ENCODE data around the gene MFAP5. TPM values are rescaled to one million over a fixed set of nuclear protein-coding genes. Genes with fewer than 3 reads are reported as not detected.

Gene MFAP5
- total RNA-seq, 1 experiment from 2014 or later = 0.42 TPM

DNA sequence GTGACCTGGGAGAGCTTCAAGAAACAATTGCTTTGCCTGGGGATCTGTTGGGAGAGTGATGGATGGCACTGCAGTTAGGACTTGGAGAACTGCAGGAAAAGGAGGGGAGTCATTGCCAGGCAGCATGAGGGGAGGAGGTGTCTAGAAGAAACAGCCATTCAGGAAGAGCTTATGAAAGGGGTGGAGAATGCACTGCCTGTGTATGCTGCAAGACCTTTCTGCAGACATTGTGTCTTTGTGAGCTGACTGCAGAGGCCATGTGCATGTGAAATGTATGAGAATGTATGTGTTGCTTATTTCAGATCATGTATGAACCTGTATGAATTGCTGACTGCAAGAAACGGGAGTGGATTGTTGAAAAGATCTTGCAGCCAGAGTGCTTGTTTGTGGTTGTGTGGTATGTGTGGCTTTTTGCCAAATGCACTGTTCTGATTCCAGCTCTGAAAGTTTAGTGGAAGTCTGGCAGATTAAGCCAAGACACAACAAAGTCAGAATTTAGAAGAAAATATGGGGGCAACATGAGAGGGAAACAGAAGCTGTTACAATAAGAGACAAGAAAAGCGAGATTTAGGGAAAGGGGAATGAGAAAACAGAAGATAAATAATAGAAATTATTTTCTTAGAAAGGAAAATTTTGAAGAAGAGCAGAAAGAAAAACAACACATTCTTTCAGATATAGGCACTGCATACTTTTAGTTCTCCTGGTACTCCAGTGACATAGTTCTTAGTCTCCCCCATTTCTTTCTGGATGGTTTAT lies 25.4 kb upstream of the MFAP5 start:
- Histone ChIP-seq H3K27me3 (ENCODE audit: control insufficient read depth, insufficient read depth, low read length) (no peaks in the 10 kb centered on the region), H3K4me3 (ENCODE audit: insufficient read depth, low read depth, low read length) (no peak overlapping the region), H3K36me3 (replicated peaks; ENCODE audit: control insufficient read depth, insufficient read depth, low read length) (no peaks in the 10 kb centered on the region)
- DNase-seq = peak; percentile 69

DNA sequence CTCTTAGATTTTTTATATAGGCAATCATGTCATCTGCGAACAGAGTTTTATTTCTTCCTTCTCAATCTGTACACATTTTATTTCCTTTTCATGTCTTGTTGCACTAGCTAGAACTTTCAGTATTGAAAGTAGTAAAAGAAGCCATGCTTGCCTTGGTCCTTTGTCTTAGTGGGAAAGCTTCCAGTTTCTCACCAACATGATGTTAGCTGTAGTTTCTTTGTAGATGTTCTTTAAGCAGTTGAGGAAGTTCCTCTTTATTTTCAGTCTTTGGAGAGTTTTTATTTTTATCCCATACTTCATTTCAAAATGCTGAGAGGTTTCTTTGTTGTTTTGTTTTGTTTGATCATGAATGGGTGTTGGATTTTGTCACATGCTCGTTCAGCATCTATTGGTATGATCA lies 22.4 kb upstream of the MFAP5 start:
- no peaks in the 10 kb centered on the region for H3K27me3 ChIP-seq (ENCODE audit: control insufficient read depth, insufficient read depth, low read length)
- no peak overlapping the region for H3K4me3 ChIP-seq (ENCODE audit: insufficient read depth, low read depth, low read length)
- no peaks in the 10 kb centered on the region for H3K36me3 ChIP-seq (replicated peaks; ENCODE audit: control insufficient read depth, insufficient read depth, low read length)
- DNase-seq = no peak

DNA sequence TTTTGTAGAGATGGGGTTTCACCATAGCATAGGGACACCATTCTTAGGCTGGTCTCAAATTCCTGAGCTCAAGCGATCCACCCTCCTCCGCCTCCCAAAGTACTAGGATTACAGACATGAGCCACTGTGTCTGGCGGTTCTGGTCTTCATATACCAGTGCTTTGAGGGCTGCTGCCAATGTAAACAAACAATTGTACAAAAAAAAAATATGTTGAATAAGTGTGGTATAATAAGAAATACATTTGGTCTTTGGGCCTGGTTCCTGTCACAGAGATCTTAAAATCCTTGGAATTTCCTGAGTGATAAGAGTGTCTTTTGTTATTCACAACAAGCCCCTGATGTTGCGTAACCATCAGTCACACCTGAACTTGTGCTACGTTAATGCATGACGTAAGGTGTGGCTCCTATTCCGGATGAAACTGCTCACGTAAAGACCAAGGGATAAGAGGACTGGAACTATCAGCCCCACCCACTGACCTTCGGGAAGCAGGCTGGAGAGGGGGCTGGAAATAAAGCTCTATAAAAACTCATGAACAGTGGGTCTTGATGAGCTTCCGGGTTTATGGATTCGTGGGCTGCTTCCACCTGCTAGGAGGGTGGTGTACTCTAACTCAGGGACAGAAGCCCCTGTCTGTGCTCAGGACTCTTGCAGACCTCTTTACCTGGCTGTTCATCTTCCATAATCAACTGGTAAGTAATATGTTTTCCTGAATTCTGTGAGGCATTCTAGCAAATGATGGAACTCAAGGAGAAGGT lies 18.7 kb upstream of the MFAP5 start:
- peak; percentile 52 for DNase-seq
- Histone ChIP-seq H3K27me3 (ENCODE audit: control insufficient read depth, insufficient read depth, low read length) (no peaks in the 10 kb centered on the region), H3K36me3 (replicated peaks; ENCODE audit: control insufficient read depth, insufficient read depth, low read length) (no peaks in the 10 kb centered on the region), H3K4me3 (ENCODE audit: insufficient read depth, low read depth, low read length) (no peak overlapping the region)

DNA sequence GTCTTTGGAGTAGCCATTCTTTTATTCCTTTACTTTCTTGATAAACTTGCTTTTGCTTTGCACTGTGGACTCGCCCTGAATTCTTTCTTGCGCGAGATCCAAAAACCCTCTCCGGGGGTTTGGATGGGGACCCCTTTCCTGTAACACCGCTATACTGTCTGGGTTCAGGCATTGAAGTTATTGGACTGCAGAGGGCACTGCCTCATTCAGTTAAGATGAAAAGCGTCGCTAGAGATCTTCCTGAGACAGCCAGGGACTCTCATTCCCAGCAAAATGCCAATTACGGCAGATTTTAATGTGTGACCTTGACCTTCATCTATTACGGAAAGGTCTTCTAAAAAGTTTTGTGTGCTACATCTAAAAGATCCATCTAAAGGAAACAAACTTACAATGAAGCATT lies 17.9 kb upstream of the MFAP5 start:
- Histone ChIP-seq H3K36me3 (replicated peaks; ENCODE audit: control insufficient read depth, insufficient read depth, low read length) (no peaks in the 10 kb centered on the region), H3K27me3 (ENCODE audit: control insufficient read depth, insufficient read depth, low read length) (no peaks in the 10 kb centered on the region), H3K4me3 (ENCODE audit: insufficient read depth, low read depth, low read length) (no peak overlapping the region)
- DNase-seq = peak; percentile 60

DNA sequence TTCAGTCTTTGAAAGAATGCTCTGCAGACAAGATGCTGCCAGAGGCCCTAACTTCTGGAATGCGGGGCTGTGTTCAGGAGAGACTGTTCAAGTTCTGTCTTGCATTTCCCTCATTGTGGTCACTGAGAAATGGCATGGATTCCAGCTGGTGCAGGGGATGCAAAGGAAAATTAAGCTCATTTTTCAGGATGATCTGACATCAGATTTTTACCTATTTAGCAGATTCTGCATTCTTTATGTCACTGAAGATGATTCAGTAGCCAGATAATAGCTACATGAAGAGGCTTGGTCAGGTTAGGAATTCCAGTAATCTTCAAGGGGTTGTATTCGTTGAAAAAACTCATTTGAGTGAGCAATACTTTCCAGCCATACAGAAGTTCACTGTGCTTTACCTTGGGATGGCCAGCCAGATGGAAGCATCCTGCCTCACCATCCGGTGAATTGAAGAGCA lies 16.1 kb upstream of the MFAP5 start:
- no peaks in the 10 kb centered on the region for H3K27me3 ChIP-seq (ENCODE audit: control insufficient read depth, insufficient read depth, low read length)
- no peak for DNase-seq
- H3K36me3 ChIP-seq (replicated peaks; ENCODE audit: control insufficient read depth, insufficient read depth, low read length) = no peaks in the 10 kb centered on the region
- H3K4me3 ChIP-seq (ENCODE audit: insufficient read depth, low read depth, low read length) = no peak overlapping the region

DNA sequence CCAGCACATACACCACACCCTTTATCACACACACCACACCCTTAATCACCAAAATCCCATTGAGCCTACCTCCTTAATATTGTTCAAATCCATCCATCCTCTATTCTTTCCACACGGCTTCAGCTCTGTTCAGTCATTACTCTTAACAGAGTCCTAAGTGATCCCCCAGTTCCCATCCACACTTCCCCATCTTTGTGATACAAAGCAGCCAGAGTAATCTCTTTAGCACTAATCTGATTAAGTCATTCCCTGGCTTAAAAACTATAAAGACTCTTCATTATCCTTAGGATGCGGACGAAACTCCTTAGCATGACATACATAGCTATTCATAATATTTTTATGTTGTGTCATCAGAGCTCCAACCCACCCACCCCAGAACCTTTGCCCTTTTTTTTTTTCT lies 14.7 kb upstream of the MFAP5 start:
- Histone ChIP-seq H3K4me3 (ENCODE audit: insufficient read depth, low read depth, low read length) (no peak overlapping the region), H3K27me3 (ENCODE audit: control insufficient read depth, insufficient read depth, low read length) (no peaks in the 10 kb centered on the region), H3K36me3 (replicated peaks; ENCODE audit: control insufficient read depth, insufficient read depth, low read length) (no peaks in the 10 kb centered on the region)
- no peak for DNase-seq

DNA sequence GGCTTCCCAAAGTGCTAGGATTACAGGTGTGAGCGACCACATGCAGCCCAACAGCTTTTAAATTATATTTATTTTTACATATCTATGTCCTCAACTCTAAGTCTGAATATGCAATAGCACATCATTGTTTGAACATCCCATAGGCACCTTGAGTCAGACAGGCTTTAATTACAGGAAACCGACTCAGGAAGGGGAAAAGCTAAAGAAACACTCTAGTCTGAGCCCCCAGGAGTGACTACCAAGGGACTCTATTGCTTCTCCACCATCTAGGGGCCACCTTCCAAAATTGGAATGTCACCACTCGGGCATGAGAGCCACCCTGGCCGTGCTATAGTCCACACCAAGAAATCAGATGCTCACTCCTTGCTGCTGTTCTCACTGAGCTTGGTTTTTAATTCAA lies 14.0 kb upstream of the MFAP5 start:
- Histone ChIP-seq H3K4me3 (ENCODE audit: insufficient read depth, low read depth, low read length) (no peak overlapping the region), H3K36me3 (replicated peaks; ENCODE audit: control insufficient read depth, insufficient read depth, low read length) (no peaks in the 10 kb centered on the region), H3K27me3 (ENCODE audit: control insufficient read depth, insufficient read depth, low read length) (no peaks in the 10 kb centered on the region)
- DNase-seq = peak; percentile 18

DNA sequence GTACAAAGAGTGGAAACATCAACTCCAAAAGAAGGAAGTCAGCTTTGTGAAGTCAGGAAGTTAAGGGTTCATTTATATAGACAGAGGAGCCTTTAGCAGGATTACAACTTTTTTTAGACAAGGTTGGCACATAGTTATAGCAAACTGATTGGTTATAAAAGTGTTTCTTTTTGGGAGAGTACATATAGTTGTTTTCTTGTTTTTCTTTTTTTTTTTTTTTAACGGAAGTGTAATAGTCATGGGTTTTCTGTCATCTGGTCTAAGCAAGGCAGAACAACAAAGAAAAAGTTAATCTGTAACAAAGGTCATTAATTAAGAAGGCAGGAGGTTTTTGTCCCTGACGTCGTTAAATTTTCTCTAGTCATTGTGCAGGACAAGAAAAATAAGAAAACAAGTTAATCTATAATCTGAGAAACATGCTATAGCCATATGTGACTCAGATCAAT lies 13.0 kb upstream of the MFAP5 start:
- Histone ChIP-seq H3K27me3 (ENCODE audit: control insufficient read depth, insufficient read depth, low read length) (no peaks in the 10 kb centered on the region), H3K4me3 (ENCODE audit: insufficient read depth, low read depth, low read length) (no peak overlapping the region), H3K36me3 (replicated peaks; ENCODE audit: control insufficient read depth, insufficient read depth, low read length) (no peaks in the 10 kb centered on the region)
- no peak for DNase-seq

DNA sequence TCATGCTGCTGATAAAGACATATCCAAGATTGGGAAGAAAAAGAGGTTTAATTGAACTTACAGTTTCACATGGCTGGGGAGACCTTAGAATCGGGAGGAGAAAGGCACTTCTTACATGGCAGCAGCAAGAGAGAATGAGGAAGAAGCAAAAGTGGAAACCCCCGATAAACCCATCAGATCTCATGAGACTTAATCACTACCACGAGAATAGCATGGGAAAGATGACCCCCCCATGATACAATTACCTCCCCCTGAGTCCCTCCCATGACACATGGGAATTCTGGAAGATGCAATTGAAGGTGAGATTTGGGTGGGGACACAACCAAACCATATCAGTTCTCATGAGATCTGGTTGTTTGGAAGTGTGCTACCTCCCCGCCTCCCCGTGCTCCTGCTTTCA lies 9.8 kb upstream of the MFAP5 start:
- no peak for DNase-seq
- no peak overlapping the region for H3K4me3 ChIP-seq (ENCODE audit: insufficient read depth, low read depth, low read length)
- no peaks in the 10 kb centered on the region for H3K27me3 ChIP-seq (ENCODE audit: control insufficient read depth, insufficient read depth, low read length)
- no peaks in the 10 kb centered on the region for H3K36me3 ChIP-seq (replicated peaks; ENCODE audit: control insufficient read depth, insufficient read depth, low read length)

DNA sequence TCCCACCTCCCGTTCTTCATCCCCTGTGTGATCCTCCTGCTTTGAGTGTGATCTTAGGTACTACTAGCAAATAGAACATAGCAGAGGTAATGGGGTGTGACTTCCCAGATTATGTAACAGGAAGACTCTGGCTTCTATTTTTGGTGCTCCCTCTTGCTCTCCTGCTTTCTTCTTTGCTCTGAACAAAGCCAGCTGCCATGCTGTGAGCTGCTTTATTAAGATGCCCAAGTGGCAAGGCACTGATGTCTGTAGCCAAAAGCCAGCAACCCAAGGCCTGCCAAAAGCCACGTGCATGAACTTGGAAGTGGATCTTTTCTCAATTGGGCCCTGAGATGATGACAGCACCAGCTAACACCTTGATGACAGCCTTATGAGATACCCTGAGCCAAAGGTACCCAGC lies 5.8 kb upstream of the MFAP5 start:
- Histone ChIP-seq H3K4me3 (ENCODE audit: insufficient read depth, low read depth, low read length) (no peak overlapping the region), H3K36me3 (replicated peaks; ENCODE audit: control insufficient read depth, insufficient read depth, low read length) (no peaks in the 10 kb centered on the region), H3K27me3 (ENCODE audit: control insufficient read depth, insufficient read depth, low read length) (no peaks in the 10 kb centered on the region)
- DNase-seq = no peak

DNA sequence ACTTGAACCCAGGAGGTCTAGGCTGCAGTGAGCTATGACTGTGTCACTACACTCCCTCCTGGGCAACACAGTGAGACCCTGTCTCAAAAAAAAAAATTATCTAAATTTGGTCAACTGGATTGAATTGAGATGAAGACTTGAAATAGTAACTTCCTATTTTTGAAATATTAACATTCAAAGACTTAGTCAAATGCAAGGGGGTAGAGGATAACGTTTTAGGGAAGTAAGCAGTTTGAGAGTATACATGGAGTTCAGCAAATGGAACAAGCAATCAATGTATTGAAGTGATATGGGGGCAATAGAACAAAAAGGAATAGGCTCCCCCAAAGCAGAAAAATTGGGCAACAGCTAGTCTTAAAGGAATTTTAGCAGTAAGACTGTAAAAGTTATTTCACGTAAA lies 4.6 kb upstream of the MFAP5 start:
- H3K36me3 ChIP-seq (replicated peaks; ENCODE audit: control insufficient read depth, insufficient read depth, low read length) = no peaks in the 10 kb centered on the region
- DNase-seq = no peak
- no peaks in the 10 kb centered on the region for H3K27me3 ChIP-seq (ENCODE audit: control insufficient read depth, insufficient read depth, low read length)
- no peak overlapping the region for H3K4me3 ChIP-seq (ENCODE audit: insufficient read depth, low read depth, low read length)

DNA sequence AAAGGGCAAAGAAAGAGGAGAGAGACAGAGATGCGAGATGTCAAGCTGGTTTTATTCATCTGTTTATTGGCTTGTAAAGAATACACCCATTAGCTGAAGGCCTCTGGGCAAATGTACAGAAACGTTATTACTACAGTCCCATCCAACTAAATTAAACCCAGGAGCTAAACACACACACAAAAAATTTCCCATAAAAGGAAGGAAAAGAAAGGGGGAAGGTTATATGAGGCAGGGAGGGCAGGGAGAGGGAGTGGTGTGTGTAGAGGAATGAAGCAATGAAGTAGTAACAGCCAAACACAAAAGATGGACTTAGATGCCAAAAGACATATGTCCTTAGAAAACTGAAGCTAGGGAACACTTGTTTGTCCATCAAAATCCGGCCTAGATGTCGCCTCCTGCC lies 3.1 kb upstream of the MFAP5 start:
- no peaks in the 10 kb centered on the region for H3K36me3 ChIP-seq (replicated peaks; ENCODE audit: control insufficient read depth, insufficient read depth, low read length)
- no peak for DNase-seq
- no peak overlapping the region for H3K4me3 ChIP-seq (ENCODE audit: insufficient read depth, low read depth, low read length)
- no peaks in the 10 kb centered on the region for H3K27me3 ChIP-seq (ENCODE audit: control insufficient read depth, insufficient read depth, low read length)

DNA sequence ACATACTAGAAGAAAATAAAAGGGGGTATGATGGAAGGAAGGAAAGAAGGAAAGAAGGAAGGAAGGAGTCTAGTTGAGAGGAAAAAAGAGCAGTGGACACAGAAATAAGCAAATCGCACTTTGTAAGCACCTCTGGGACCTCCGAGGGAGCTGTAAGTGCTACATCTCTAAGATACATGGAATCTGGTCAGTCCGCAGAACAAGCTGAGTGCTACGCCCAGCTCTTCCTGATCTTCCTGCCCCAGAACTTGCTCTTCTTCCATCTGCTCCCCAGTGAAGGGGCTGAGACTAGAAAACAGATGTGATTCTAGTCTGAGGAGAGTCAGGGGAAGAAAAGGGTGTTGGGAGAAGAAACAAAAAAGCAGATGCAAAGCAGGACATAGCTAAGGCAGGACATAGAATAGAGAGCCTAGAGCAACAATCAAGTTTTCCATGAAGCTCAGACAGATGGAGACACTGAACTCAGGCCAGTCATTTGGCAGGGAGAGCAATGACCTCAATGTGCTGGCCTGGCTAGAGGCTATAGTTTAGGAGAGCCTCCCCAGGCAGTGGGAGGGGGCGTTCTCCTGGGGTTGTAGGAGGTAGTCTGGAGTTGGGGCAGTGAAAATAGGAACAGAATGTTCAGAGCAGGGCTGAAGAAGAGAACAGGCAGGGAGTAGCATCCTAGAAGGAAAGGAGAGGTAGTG lies 1.7 kb upstream of the MFAP5 start:
- H3K4me3 ChIP-seq (ENCODE audit: insufficient read depth, low read depth, low read length) = no peak overlapping the region
- H3K27me3 ChIP-seq (ENCODE audit: control insufficient read depth, insufficient read depth, low read length) = no peaks in the 10 kb centered on the region
- no peaks in the 10 kb centered on the region for H3K36me3 ChIP-seq (replicated peaks; ENCODE audit: control insufficient read depth, insufficient read depth, low read length)
- DNase-seq = no peak

DNA sequence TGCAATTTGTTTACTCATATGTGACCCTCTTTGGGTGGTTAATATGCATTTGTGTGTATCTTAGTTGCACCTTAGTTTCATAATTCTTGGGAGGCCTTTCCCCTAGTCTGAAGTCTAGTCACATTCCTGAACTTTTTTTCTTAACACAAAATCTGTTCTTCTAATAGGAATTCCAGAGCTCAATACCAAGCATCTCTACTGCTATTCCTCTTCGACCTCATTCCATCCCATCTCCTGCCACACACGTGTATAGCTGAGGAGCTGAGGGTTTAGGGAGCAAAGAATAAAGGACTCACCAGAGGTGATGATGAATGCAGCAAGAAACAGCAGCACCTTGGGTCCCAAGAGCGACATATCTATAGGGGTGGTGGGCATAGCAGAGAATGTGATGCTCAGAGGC lies 875 bp downstream of the MFAP5 start:
- no peaks in the 10 kb centered on the region for H3K27me3 ChIP-seq (ENCODE audit: control insufficient read depth, insufficient read depth, low read length)
- DNase-seq = no peak
- no peak overlapping the region for H3K4me3 ChIP-seq (ENCODE audit: insufficient read depth, low read depth, low read length)
- no peaks in the 10 kb centered on the region for H3K36me3 ChIP-seq (replicated peaks; ENCODE audit: control insufficient read depth, insufficient read depth, low read length)

DNA sequence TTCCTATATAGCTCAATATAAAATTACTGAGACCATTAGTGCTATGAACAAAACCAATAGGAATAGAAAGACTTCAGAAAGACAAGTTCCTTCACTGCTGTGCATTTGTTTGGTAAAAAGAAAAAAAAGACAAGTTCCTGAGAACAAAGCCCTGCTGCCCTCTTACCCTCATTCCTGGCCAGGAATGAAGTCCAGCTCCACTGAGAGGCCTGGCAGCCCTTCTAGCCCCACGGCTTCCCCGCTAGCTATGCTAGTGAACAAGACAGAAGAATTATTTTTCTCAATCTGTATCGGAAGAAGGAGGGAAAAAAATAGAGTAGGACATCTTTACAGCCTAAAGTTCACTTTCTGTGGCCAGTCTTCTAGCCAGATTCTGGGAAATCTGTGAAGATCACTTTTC lies 1.6 kb downstream of the MFAP5 start:
- Histone ChIP-seq H3K36me3 (replicated peaks; ENCODE audit: control insufficient read depth, insufficient read depth, low read length) (no peaks in the 10 kb centered on the region), H3K27me3 (ENCODE audit: control insufficient read depth, insufficient read depth, low read length) (no peaks in the 10 kb centered on the region), H3K4me3 (ENCODE audit: insufficient read depth, low read depth, low read length) (no peak overlapping the region)
- DNase-seq = no peak

All from H7 (cell line).